Measurements from ENCODE around the gene TFDP1.
"Not testable (repeated sequence)": the region's sequence is repeated elsewhere in the genome, so short reads cannot be mapped to it uniquely, and the experiment has no call there.

Gene TFDP1

GRCh38 chr13:113567681-113568080 is 16.9 kb upstream of the TFDP1 start:
- no peak for DNase-seq (ENCODE audit: low spot score)

- DNase-seq (ENCODE audit: low spot score) = no peak
Measured at GRCh38 chr13:113573065-113573464, 11.5 kb upstream of the TFDP1 start.

GRCh38 chr13:113576597-113576996 is 8.0 kb upstream of the TFDP1 start:
- DNase-seq (ENCODE audit: low spot score) = no peak

- no peak for DNase-seq (ENCODE audit: low spot score)
Measured at GRCh38 chr13:113577881-113578435, 6.6 kb upstream of the TFDP1 start.

GRCh38 chr13:113579686-113580085 is 4.9 kb upstream of the TFDP1 start:
- no peak for DNase-seq (ENCODE audit: low spot score)

GRCh38 chr13:113581871-113582270 is 2.7 kb upstream of the TFDP1 start:
- DNase-seq (ENCODE audit: low spot score) = no peak

- no peak for DNase-seq (ENCODE audit: low spot score)
Measured at GRCh38 chr13:113582841-113583631, 1.5 kb upstream of the TFDP1 start.

- peak; percentile 47 for DNase-seq (ENCODE audit: low spot score)
Measured at GRCh38 chr13:113584870-113585671, 518 bp downstream of the TFDP1 start.

GRCh38 chr13:113585896-113586295 is 1.3 kb downstream of the TFDP1 start:
- DNase-seq (ENCODE audit: low spot score) = no peak

GRCh38 chr13:113586661-113587479 is 2.3 kb downstream of the TFDP1 start:
- no peak for DNase-seq (ENCODE audit: low spot score)

- no peak for DNase-seq (ENCODE audit: low spot score)
Measured at GRCh38 chr13:113588394-113589111, 4.0 kb downstream of the TFDP1 start.

- no peak for DNase-seq (ENCODE audit: low spot score)
Measured at GRCh38 chr13:113589251-113589960, 4.9 kb downstream of the TFDP1 start.

- no peak for DNase-seq (ENCODE audit: low spot score)
Measured at GRCh38 chr13:113589961-113590339, 5.4 kb downstream of the TFDP1 start.

GRCh38 chr13:113591750-113592149 is 7.2 kb downstream of the TFDP1 start:
- DNase-seq (ENCODE audit: low spot score) = no peak

GRCh38 chr13:113592571-113592970 is 8.0 kb downstream of the TFDP1 start:
- no peak for DNase-seq (ENCODE audit: low spot score)

- not testable (repeated sequence) for DNase-seq (ENCODE audit: low spot score)
Measured at GRCh38 chr13:113594066-113594821, 9.7 kb downstream of the TFDP1 start.

- DNase-seq (ENCODE audit: low spot score) = no peak
Measured at GRCh38 chr13:113595131-113595530, 10.6 kb downstream of the TFDP1 start.

GRCh38 chr13:113596321-113597200 is 12.0 kb downstream of the TFDP1 start:
- DNase-seq (ENCODE audit: low spot score) = no peak

Data from AG08396 (cell line).